SU-DHL-6 (cell line): ENCODE measurements around the gene KIF13A.

Experiments
- CTCF ChIP-seq: fragments of 200-600 bp; sonication (generic); IDR thresholded peaks from one replicate; pipeline ENCODE4 v1.5.1; 2017; ENCODE audit warnings: antibody characterized with exemption, mild to moderate bottlenecking, low read length, moderate library complexity; ENCODE audit not compliant: insufficient read depth, poor library complexity, severe bottlenecking
- EZH2phosphoT487 ChIP-seq: fragments of 200-600 bp; sonication (generic), shearing (Covaris generic); conservative IDR thresholded peaks from 2 replicates; pipeline ENCODE4 v1.6.1; 2018; ENCODE audit warnings: mild to moderate bottlenecking, antibody characterized with exemption, low read length, moderate library complexity, mixed read lengths

GRCh38 chr6:17737704-17738252 is 249.7 kb downstream of the KIF13A start:
- TF ChIP-seq CTCF (no peak), EZH2phosphoT487 (no peak)
